Tibial nerve (tissue), 4 donors: ENCODE measurements around the gene TTC39B.

Experiments
- CTCF ChIP-seq, 5 experiments: fragments of 200-600 bp in 3 of 5; fragments of 450-650 bp in 2 of 5; sonication (generic) in 3 of 5; IDR thresholded peaks; one replicate each; pipeline ENCODE4 v1.5.1; 2016 to 2019; ENCODE audit warnings: antibody characterized with exemption in 5 of 5, mild to moderate bottlenecking in 3 of 5, moderate library complexity in 2 of 5
- EP300 ChIP-seq, 2 donors: sonication (generic); formaldehyde crosslinking; IDR thresholded peaks; one replicate each; pipeline ENCODE4 v1.6.1; 2017; ENCODE audit warnings: antibody characterized with exemption in 2 of 2, mild to moderate bottlenecking in 1 of 2

GRCh38 chr9:15155323-15155722 is 151.7 kb downstream of the TTC39B start:
- TF ChIP-seq EP300 (IDR thresholded peaks at IDR 0.05) (no peak), CTCF (IDR thresholded peaks at IDR 0.05) (no peak)
